Suppressor macrophage treated with lipopolysaccharide for 1 hour (primary cell): ENCODE results near the gene KIF6.

Experiments
- DNase-seq, 3 donors: peaks; one replicate each; pipeline ENCODE4 v3.0.0-alpha.2; 2020 to 2022

KIF6 gene

GRCh38 chr6:39654121-39654520 is 71.1 kb downstream of the KIF6 start:
- no peak for DNase-seq

GRCh38 chr6:39653612-39654011 is 71.6 kb downstream of the KIF6 start:
- no peak for DNase-seq

- no peak for DNase-seq
Measured at GRCh38 chr6:39649996-39650395, 75.2 kb downstream of the KIF6 start.

- no peak for DNase-seq
Measured at GRCh38 chr6:39646751-39647420, 78.3 kb downstream of the KIF6 start.

- no peak for DNase-seq
Measured at GRCh38 chr6:39642270-39642669, 82.9 kb downstream of the KIF6 start.

GRCh38 chr6:39638126-39638822 is 86.9 kb downstream of the KIF6 start:
- DNase-seq = no peak

- no peak for DNase-seq
Measured at GRCh38 chr6:39634646-39635341, 90.4 kb downstream of the KIF6 start.

- DNase-seq = no peak
Measured at GRCh38 chr6:39625209-39625608, 100.0 kb downstream of the KIF6 start.

GRCh38 chr6:39623750-39624149 is 101.5 kb downstream of the KIF6 start:
- DNase-seq = no peak

GRCh38 chr6:39617520-39617919 is 107.7 kb downstream of the KIF6 start:
- no peak for DNase-seq

- DNase-seq = no peak
Measured at GRCh38 chr6:39617026-39617425, 108.2 kb downstream of the KIF6 start.

- DNase-seq = no peak
Measured at GRCh38 chr6:39615622-39616021, 109.6 kb downstream of the KIF6 start.

- no peak for DNase-seq
Measured at GRCh38 chr6:39614393-39614950, 110.7 kb downstream of the KIF6 start.

GRCh38 chr6:39610221-39610620 is 115.0 kb downstream of the KIF6 start:
- no peak for DNase-seq

- DNase-seq = no peak
Measured at GRCh38 chr6:39608652-39609345, 116.4 kb downstream of the KIF6 start.

- DNase-seq = no peak
Measured at GRCh38 chr6:39602601-39603519, 122.3 kb downstream of the KIF6 start.

- no peak for DNase-seq
Measured at GRCh38 chr6:39599973-39600372, 125.2 kb downstream of the KIF6 start.

- no peak for DNase-seq
Measured at GRCh38 chr6:39599341-39599740, 125.9 kb downstream of the KIF6 start.

GRCh38 chr6:39594285-39594684 is 130.9 kb downstream of the KIF6 start:
- DNase-seq = no peak

- DNase-seq = no peak
Measured at GRCh38 chr6:39593646-39594045, 131.6 kb downstream of the KIF6 start.

- DNase-seq = no peak
Measured at GRCh38 chr6:39590871-39591393, 134.3 kb downstream of the KIF6 start.

- no peak for DNase-seq
Measured at GRCh38 chr6:39587080-39587479, 138.1 kb downstream of the KIF6 start.
